ENCODE data around the gene UGT1A9. TPM values are rescaled to one million over a fixed set of nuclear protein-coding genes. Genes with fewer than 3 reads are reported as not detected.

UGT1A9 gene
- total RNA-seq, 2 donors from 2014 or later: 2.0 to 2.3 TPM

DNA sequence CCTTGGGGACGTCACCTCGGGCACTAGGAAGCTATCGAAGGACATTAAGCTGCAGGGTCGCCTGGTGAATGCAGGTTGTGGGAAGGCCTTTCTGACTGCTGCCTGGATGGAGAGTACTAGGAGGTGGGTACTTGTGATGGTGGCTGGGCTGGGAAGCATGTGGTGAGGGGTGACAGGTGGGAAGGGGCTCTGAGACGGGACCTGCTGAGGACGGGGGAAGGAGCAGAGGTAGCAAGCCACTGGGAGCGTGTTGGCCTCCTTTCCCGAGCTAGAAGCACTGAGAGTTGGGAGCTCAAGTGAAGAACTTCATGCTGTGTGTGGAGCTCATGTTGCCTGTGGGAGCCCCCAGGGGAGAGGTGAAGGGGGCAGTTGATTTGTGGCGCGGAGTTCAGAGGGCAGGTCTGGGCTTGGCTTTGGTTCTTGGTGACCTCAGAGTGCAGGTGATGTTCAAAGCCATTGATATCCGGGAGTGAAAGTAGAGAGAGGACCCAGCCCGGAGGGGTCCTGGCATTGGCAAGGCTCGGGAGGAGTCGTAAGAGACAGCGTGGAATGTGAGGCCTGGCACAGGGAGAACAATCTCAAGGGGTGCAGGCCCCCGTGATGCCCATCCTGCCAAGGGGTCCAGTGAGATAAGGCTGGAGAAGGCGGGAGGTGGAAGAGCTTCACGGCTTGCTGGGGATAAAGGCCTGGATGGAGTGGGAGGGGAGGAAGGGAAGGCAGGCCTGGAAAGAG lies 119.6 kb downstream of the UGT1A9 start:
- Histone ChIP-seq H3K27ac (no peak overlapping the region), H3K4me1 (no peaks in the 10 kb centered on the region), H3K9me3 (no peaks in the 10 kb centered on the region), H3K36me3 (no peaks in the 10 kb centered on the region), H3K4me3 (no peak overlapping the region), H3K27me3 (no peaks in the 10 kb centered on the region), H3K9ac (ENCODE audit: low read depth in 2 of 2, low read length in 2 of 2) (no peak overlapping the region)
- DNase-seq: no peak
- TF ChIP-seq, protein P1, sequence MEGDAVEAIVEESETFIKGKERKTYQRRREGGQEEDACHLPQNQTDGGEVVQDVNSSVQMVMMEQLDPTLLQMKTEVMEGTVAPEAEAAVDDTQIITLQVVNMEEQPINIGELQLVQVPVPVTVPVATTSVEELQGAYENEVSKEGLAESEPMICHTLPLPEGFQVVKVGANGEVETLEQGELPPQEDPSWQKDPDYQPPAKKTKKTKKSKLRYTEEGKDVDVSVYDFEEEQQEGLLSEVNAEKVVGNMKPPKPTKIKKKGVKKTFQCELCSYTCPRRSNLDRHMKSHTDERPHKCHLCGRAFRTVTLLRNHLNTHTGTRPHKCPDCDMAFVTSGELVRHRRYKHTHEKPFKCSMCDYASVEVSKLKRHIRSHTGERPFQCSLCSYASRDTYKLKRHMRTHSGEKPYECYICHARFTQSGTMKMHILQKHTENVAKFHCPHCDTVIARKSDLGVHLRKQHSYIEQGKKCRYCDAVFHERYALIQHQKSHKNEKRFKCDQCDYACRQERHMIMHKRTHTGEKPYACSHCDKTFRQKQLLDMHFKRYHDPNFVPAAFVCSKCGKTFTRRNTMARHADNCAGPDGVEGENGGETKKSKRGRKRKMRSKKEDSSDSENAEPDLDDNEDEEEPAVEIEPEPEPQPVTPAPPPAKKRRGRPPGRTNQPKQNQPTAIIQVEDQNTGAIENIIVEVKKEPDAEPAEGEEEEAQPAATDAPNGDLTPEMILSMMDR (IDR thresholded peaks at IDR 0.05): no peak
- intact Hi-C loops (cut with DNase I): no loop called here

DNA sequence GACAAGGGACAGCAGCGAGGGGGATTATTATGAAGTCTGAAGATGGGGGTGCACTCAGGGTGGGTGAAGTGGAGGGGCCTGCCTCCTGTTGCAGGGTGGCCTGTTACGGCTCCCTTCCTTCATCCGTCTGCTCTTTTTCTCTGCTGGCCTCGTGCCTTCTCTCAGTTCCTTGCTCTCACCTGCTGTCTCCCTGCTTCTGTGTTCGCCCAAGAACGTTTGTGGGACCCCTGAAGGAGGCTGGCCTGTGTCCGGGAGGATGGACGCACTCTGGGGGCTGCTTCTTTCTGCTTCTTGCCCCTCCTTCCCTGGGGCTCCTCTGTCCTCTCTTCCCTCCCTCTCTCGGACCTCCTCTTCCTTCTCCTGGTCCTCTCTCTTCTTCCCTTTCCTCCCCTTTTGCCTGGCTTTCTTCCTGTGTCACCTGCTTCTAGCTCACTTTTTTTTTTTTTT lies 120.2 kb downstream of the UGT1A9 start:
- TF ChIP-seq, protein P1 (IDR thresholded peaks at IDR 0.05): no peak
- H3K4me3 ChIP-seq: no peak overlapping the region
- H3K27me3 ChIP-seq: no peaks in the 10 kb centered on the region
- intact Hi-C loops (cut with DNase I): no loop called here
- no peaks in the 10 kb centered on the region for H3K9me3 ChIP-seq
- H3K36me3 ChIP-seq: no peaks in the 10 kb centered on the region
- no peak overlapping the region for H3K27ac ChIP-seq
- no peaks in the 10 kb centered on the region for H3K4me1 ChIP-seq
- DNase-seq: no peak
- no peak overlapping the region for H3K9ac ChIP-seq (ENCODE audit: low read depth in 2 of 2, low read length in 2 of 2)

DNA sequence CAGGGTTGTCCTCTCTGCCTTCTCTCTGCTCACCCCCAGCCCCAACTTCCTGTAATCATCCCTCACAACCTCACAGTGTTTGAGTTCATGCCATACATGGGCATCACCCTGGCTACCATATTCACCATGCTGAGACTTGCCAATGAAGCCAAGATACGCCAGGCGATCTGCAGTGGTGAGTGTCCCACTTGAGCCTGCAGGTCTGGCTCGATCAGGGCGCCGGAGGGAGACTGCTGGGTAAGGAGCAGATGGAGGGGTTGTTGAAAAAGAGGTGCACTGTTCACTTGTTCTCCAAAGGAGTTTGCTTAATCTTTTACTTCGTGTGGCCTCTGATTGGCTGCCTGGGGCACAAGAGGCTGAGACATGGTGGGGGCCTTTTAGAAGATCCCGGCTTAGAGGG lies 121.0 kb downstream of the UGT1A9 start:
- intact Hi-C loops (cut with DNase I): no loop called here
- Histone ChIP-seq H3K27me3 (no peaks in the 10 kb centered on the region), H3K27ac (no peak overlapping the region), H3K36me3 (no peaks in the 10 kb centered on the region), H3K4me3 (no peak overlapping the region), H3K4me1 (no peaks in the 10 kb centered on the region), H3K9ac (ENCODE audit: low read depth in 2 of 2, low read length in 2 of 2) (no peak overlapping the region), H3K9me3 (no peaks in the 10 kb centered on the region)
- no peak for DNase-seq
- TF ChIP-seq, protein P1 (IDR thresholded peaks at IDR 0.05): no peak

DNA sequence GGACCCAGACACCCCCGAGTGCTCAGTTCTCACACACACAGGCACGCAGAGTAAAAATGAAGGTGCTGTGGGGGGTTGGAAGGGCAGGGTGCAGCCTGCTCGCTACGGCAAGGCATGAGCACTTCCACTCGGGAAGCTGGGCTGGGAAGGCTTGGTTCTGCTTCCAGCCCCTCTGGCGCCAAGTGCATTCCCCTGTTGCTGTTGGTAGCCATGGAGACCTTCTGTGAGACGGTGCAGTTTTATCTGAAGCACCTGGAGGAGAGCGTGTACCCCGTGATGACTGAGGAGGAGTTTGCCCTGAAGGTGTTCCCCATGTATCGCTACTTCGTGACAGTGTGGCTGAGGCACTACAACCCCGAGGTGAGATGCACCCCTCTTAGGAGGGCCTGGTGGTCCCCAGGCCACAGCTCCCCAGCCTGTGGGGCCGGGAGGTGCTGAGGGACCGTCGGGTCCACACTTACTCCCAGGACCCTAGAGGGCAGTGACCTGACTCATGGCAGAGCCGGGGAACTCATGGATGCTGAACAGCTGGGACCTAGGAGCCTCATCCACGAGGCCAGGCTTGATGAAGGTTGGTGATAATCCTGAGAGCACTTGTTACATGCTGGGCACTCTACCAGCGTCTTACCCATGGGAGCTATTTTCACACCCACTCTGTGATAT lies 121.9 kb downstream of the UGT1A9 start:
- TF ChIP-seq, protein P1 (IDR thresholded peaks at IDR 0.05): no peak
- Histone ChIP-seq H3K27ac (no peak overlapping the region), H3K4me3 (no peak overlapping the region), H3K4me1 (no peaks in the 10 kb centered on the region), H3K36me3 (no peaks in the 10 kb centered on the region), H3K27me3 (no peaks in the 10 kb centered on the region), H3K9me3 (no peaks in the 10 kb centered on the region), H3K9ac (ENCODE audit: low read depth in 2 of 2, low read length in 2 of 2) (no peak overlapping the region)
- intact Hi-C loops (cut with DNase I): no loop called here
- no peak for DNase-seq

DNA sequence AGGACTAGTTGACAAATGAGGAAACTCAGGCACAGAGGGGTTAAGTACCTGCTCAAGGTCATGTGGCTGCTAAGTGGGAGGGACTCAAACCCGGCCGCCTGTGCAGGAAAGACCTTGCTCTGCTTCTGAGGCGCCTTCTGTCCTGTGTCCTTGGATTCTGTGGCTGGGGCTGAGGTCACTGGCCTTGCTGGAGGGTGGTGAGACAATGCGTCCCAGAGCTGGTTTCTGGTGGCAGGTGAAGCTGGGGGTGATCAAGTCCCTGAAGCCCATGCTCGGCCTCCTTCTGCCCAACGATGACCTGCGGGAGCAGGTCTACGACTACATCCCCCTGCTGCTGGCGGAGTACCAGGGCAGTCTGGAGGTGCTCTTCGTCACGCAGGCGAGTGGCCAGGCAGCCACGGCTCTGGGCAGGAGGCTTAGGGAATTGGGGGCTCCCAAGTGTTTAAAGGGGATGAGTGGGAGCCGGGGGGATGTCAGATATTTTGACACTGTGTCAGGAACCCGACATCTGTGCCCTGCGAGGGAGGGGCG lies 122.5 kb downstream of the UGT1A9 start:
- intact Hi-C loops (cut with DNase I): no loop called here
- H3K4me3 ChIP-seq: no peak overlapping the region
- H3K9me3 ChIP-seq: no peaks in the 10 kb centered on the region
- no peaks in the 10 kb centered on the region for H3K36me3 ChIP-seq
- TF ChIP-seq, protein P1 (IDR thresholded peaks at IDR 0.05): no peak
- no peaks in the 10 kb centered on the region for H3K27me3 ChIP-seq
- H3K27ac ChIP-seq: no peak overlapping the region
- H3K9ac ChIP-seq (ENCODE audit: low read depth in 2 of 2, low read length in 2 of 2): no peak overlapping the region
- peak; percentile 15 for DNase-seq
- no peaks in the 10 kb centered on the region for H3K4me1 ChIP-seq

Data from colonic mucosa (tissue), 4 donors.